GM15510 (cell line): ENCODE data around the gene SLC2A6.

Source experiments
- POLR2A ChIP-seq: IDR thresholded peaks from 3 replicates; pipeline ENCODE4 v1.6.1; 2011; ENCODE audit warnings: borderline replicate concordance; ENCODE audit not compliant: insufficient read length; ENCODE audit errors: extremely low read depth

The SLC2A6 gene

GRCh38 chr9:133430244-133430643 is 48.7 kb downstream of the SLC2A6 start:
- TF ChIP-seq POLR2A = no peak

DNA sequence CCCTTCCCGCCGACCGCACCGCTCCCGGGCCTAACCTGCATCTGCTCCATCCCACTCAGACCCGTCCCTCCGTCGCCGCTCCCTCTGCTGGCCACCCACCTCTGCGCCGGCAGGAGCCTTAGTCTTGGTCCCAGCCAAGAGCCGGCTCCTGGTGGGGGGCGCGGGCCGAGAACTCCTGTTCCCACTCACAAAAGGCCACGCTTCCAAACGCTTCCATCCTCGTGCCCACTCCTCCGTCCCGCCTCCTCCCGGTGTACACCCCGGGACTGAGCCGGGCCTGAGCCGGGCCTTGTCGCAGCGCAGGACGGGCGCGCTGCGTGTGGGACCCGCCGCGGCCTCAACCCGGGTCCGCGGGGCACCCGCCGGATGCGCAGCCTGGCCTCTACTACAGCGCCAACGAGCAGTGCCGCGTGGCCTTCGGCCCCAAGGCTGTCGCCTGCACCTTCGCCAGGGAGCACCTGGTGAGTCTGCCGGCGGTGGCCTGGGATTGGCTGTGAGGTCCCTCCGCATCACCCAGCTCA is 49.2 kb downstream of the SLC2A6 start:
- no peak for TF ChIP-seq POLR2A

DNA sequence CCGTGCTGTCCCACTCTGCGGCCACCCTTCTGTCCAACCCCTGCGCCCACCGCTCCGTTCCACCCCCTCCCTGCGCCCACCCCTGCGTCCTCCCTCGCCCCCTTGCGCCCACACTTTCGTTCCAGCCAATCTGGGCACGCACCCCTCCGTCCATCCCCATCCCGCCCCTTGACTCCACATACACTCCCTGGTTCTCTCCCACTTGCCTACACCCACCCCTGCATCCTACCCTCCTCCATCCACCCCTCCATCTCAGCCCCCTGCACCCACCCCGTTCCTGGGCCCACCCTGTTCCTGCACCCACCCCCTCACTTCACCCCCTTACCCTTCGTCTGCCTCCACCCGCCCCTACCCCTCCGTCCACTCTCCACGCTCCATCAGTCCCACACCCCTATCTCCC is 49.7 kb downstream of the SLC2A6 start:
- no peak for TF ChIP-seq POLR2A

GRCh38 chr9:133428617-133429101 is 50.2 kb downstream of the SLC2A6 start:
- no peak for TF ChIP-seq POLR2A

GRCh38 chr9:133427658-133428348 is 51.1 kb downstream of the SLC2A6 start:
- TF ChIP-seq POLR2A = no peak

- TF ChIP-seq POLR2A = no peak
These were observed 52.9 kb downstream of the SLC2A6 start for GRCh38 chr9:133426011-133426410.

- TF ChIP-seq POLR2A = no peak
These were observed 53.8 kb downstream of the SLC2A6 start for GRCh38 chr9:133425049-133425632.

DNA sequence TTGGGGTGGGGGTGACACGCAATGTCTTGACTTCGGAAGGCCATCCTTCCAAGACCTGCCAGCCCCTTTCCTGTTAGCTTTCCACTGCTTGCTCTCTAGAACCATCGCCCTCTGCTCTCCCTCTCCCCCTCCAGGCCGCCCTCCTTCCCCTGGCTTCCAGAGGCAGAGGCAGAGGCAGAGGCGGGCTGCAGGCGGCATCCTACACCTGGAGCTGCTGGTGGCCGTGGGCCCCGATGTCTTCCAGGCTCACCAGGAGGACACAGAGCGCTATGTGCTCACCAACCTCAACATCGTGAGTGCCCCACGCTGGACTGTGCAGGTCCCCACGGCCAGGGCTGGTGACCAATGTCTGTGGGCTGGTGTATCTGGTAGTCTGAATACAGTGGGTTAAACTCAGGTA is 54.7 kb downstream of the SLC2A6 start:
- TF ChIP-seq POLR2A = no peak

DNA sequence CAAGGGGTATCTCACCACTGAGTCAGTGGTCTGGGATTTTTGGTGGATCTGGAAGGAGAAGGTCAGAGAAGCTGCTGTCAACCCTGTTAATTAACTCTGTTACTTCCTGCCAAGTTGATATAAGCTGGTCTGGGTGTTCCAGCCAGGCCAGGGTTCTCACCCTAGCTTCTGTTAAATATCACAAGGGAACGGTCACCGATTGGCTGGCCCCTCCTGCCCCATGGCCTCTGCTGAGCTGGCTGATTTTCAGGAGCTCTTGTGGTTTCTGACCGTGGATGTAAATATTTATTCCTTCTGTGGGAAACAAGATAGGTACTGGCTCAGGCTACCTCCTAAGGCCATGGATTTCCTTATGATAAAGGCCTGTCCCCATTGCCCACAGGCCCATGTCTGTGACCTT is 55.7 kb downstream of the SLC2A6 start:
- no peak for TF ChIP-seq POLR2A

- TF ChIP-seq POLR2A = no peak
These were observed 57.0 kb downstream of the SLC2A6 start, which contains the start of gene ADAMTS13 for GRCh38 chr9:133421615-133422542. Gene ADAMTS13 (plus strand): TSS chr9:133422367. CDS start chr9:133422444, 77 bp downstream.
